GM23248 (cell line): Measurements from ENCODE around the gene TMEM238L. TPM values are rescaled to one million over a fixed set of nuclear protein-coding genes. Genes with fewer than 3 reads are reported as not detected.

ENCODE experiments used
- DNase-seq: peaks from one replicate; pipeline ENCODE4 v3.0.0-alpha.2; 2015
- H2AFZ ChIP-seq: fragments of 200-600 bp; sonication (generic); 2 replicates; pipeline ENCODE4 v1.6.1; 2016; ENCODE audit warnings: antibody characterized with exemption
- H3F3A ChIP-seq: fragments of 200-600 bp; sonication (generic); 2 replicates; pipeline ENCODE4 v1.6.1; 2016; ENCODE audit warnings: mild to moderate bottlenecking, antibody characterized with exemption, mixed run types; ENCODE audit not compliant: insufficient read depth
- H3K27ac ChIP-seq: fragments of 200-600 bp; sonication (generic); 2 replicates; pipeline ENCODE4 v1.5.1; 2016; ENCODE audit warnings: mild to moderate bottlenecking
- H3K27me3 ChIP-seq: fragments of 200-600 bp; sonication (generic); replicated peaks from 2 replicates; pipeline ENCODE4 v1.6.1; 2016; ENCODE audit warnings: mild to moderate bottlenecking; ENCODE audit not compliant: insufficient read depth
- H3K36me3 ChIP-seq: fragments of 200-600 bp; sonication (generic); 2 replicates; pipeline ENCODE4 v1.6.1; 2016; ENCODE audit warnings: low read depth, mild to moderate bottlenecking
- H3K4me1 ChIP-seq: fragments of 200-600 bp; sonication (generic); 2 replicates; pipeline ENCODE4 v1.6.1; 2016; ENCODE audit warnings: mild to moderate bottlenecking; ENCODE audit not compliant: insufficient read depth
- H3K4me2 ChIP-seq: fragments of 200-600 bp; sonication (generic); one replicate; pipeline ENCODE4 v1.6.1; 2016; ENCODE audit warnings: mild to moderate bottlenecking; ENCODE audit not compliant: unreplicated experiment
- H3K4me3 ChIP-seq: fragments of 200-600 bp; sonication (generic); 2 replicates; pipeline ENCODE4 v1.5.1; 2016; ENCODE audit warnings: mild to moderate bottlenecking
- H3K79me2 ChIP-seq: fragments of 200-600 bp; sonication (generic); 2 replicates; pipeline ENCODE4 v1.6.1; 2016; ENCODE audit warnings: mild to moderate bottlenecking; ENCODE audit not compliant: insufficient read depth
- H3K9ac ChIP-seq: fragments of 200-600 bp; sonication (generic); 2 replicates; pipeline ENCODE4 v1.6.1; 2016; ENCODE audit warnings: mild to moderate bottlenecking
- H3K9me2 ChIP-seq: fragments of 200-600 bp; sonication (generic); 2 replicates; pipeline ENCODE4 v1.6.1; 2016; ENCODE audit warnings: mixed run types, mild to moderate bottlenecking, moderate library complexity; ENCODE audit not compliant: insufficient read depth
- H3K9me3 ChIP-seq: fragments of 200-600 bp; sonication (generic); one replicate; pipeline ENCODE4 v1.6.1; 2017; ENCODE audit warnings: low read depth
- H4K20me1 ChIP-seq: fragments of 200-600 bp; sonication (generic); 2 replicates; pipeline ENCODE4 v1.6.0; 2016; ENCODE audit not compliant: insufficient read depth
- EZH2 ChIP-seq: fragments of 200-600 bp; sonication (generic); IDR thresholded peaks from 2 replicates; pipeline ENCODE4 v1.6.1; 2018; ENCODE audit warnings: antibody characterized with exemption, mild to moderate bottlenecking; ENCODE audit not compliant: insufficient read depth, poor library complexity, severe bottlenecking
- EZH2phosphoT487 ChIP-seq: fragments of 200-600 bp; sonication (generic); IDR thresholded peaks from 2 replicates; pipeline ENCODE4 v1.6.1; 2018; ENCODE audit warnings: antibody characterized with exemption, moderate library complexity, mild to moderate bottlenecking, low read depth; ENCODE audit not compliant: insufficient read depth
- WGBS, 2 experiments: methylation state at CpG; one replicate each; pipeline ENCODE4 v1.1.6; 2015 to 2017; ENCODE audit warnings: low lambda C conversion rate in 2 of 2, low coverage in 1 of 2; ENCODE audit errors: missing lambda C conversion rate in 2 of 2; 5-methylcytosine and 5-hydroxymethylcytosine counted together
- in situ Hi-C: fragments of 300-500 bp; cut with MboI; formaldehyde crosslinking; loops from 2 replicates; pipeline ENCODE4 v1.15.0; 2020
- polyA plus RNA-seq: library from polyadenylated mRNA; unstranded; fragments of >200 nt; fragmentation: Nextera tagmentation; extraction: Ambion mirVana; gene quantifications from 2 replicates; pipeline ENCODE4 v1.2.1, GENCODE V29; 2016
- total RNA-seq: library from RNA; depleted of rRNA; stranded (reverse); fragments of >200 nt; shearing (Covaris generic); gene quantifications from 2 replicates; pipeline ENCODE4 v1.2.3, GENCODE V29; 2014

TMEM238L gene
- total and polyA plus RNA-seq, 2 experiments from 2014 or later: not detected

GRCh38 chr17:10757647-10758046, 46.3 kb downstream of the TMEM238L start:
- H3K79me2 ChIP-seq: no peaks in the 10 kb centered on the region
- no peak overlapping the region for H2AFZ ChIP-seq
- H3K36me3 ChIP-seq: no peaks in the 10 kb centered on the region
- no peaks in the 10 kb centered on the region for H3F3A ChIP-seq
- H3K4me1 ChIP-seq: no peaks in the 10 kb centered on the region
- no peaks in the 10 kb centered on the region for H3K9me2 ChIP-seq
- H3K27ac ChIP-seq: no peak overlapping the region
- no peaks in the 10 kb centered on the region for H4K20me1 ChIP-seq
- 45 to 61% methylated on average over 2 of the region's 2 CpGs for WGBS, 2 experiments
- in situ Hi-C loops: no loop called here
- no peaks in the 10 kb centered on the region for H3K9me3 ChIP-seq
- no peak overlapping the region for H3K4me3 ChIP-seq
- H3K4me2 ChIP-seq: no peak overlapping the region
- DNase-seq: no peak
- H3K27me3 ChIP-seq: no peaks in the 10 kb centered on the region
- TF ChIP-seq EZH2 (no peak), EZH2phosphoT487 (no peak)
- no peak overlapping the region for H3K9ac ChIP-seq

DNA sequence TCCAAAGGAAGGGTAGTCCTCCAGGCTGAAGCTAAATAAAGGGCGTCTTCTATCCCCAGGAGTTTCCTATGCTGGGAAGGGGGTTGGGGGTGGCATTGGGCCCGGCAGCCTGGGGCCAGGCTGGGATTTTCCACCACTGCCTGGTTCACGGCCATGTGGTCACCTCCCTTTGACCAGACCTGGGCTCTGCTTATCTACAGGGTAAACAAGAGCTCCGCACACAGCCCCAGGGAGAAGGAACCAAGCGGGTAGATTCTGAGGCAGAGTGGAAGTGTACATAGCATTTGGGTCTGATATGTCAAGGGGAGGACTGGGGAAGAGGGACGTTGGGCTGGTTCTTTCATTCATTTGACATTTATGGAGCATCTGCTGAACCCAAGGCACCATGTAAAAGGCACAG, 46.8 kb downstream of the TMEM238L start:
- Histone ChIP-seq H3K36me3 (no peaks in the 10 kb centered on the region), H3F3A (no peaks in the 10 kb centered on the region), H3K4me2 (no peak overlapping the region), H2AFZ (no peak overlapping the region), H3K9me2 (no peaks in the 10 kb centered on the region), H3K27me3 (no peaks in the 10 kb centered on the region), H3K9ac (no peak overlapping the region), H3K27ac (no peak overlapping the region), H3K9me3 (no peaks in the 10 kb centered on the region), H4K20me1 (no peaks in the 10 kb centered on the region), H3K4me1 (no peaks in the 10 kb centered on the region), H3K79me2 (no peaks in the 10 kb centered on the region), H3K4me3 (no peak overlapping the region)
- WGBS, 2 experiments: 51% methylated on average over 6 of the region's 6 CpGs
- DNase-seq: no peak
- in situ Hi-C loops: no loop called here
- TF ChIP-seq EZH2 (no peak), EZH2phosphoT487 (no peak)

DNA sequence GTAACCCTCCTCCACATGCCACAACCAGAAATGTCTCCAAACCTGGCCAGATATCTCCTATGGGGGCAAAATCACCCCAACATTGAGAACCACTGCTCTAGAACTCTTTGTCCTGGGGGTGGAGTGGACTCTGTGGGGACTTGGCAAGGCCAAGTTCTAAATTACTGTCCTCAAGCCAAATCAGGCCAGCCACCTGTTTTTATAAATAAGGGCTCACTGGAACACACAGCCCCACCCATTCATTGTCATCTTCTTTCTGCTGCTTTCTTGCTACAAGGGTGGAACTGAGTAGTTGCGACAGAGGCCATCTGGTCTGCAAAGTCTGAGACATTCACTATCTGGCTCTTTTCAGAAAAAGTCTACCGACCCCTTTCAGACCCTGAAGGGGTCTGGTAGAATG, 47.3 kb downstream of the TMEM238L start:
- Histone ChIP-seq H3K4me3 (no peak overlapping the region), H3K79me2 (no peaks in the 10 kb centered on the region), H2AFZ (no peak overlapping the region), H3F3A (no peaks in the 10 kb centered on the region), H3K27me3 (no peaks in the 10 kb centered on the region), H3K9me2 (no peaks in the 10 kb centered on the region), H3K9me3 (no peaks in the 10 kb centered on the region), H3K27ac (no peak overlapping the region), H3K4me2 (no peak overlapping the region), H3K9ac (no peak overlapping the region), H4K20me1 (no peaks in the 10 kb centered on the region), H3K36me3 (no peaks in the 10 kb centered on the region), H3K4me1 (no peaks in the 10 kb centered on the region)
- in situ Hi-C loops: no loop called here
- TF ChIP-seq EZH2: no peak
- no peak for TF ChIP-seq EZH2phosphoT487
- WGBS, 2 experiments: 13 to 14% methylated on average over 2 of the region's 2 CpGs
- no peak for DNase-seq

GRCh38 chr17:10756185-10756584, 47.7 kb downstream of the TMEM238L start:
- TF ChIP-seq EZH2 (no peak), EZH2phosphoT487 (no peak)
- Histone ChIP-seq H3K36me3 (no peaks in the 10 kb centered on the region), H3K4me3 (no peak overlapping the region), H3K4me2 (no peak overlapping the region), H3K9ac (no peak overlapping the region), H3K27me3 (no peaks in the 10 kb centered on the region), H3K79me2 (no peaks in the 10 kb centered on the region), H2AFZ (no peak overlapping the region), H3K27ac (no peak overlapping the region), H3F3A (no peaks in the 10 kb centered on the region), H4K20me1 (no peaks in the 10 kb centered on the region), H3K9me3 (no peaks in the 10 kb centered on the region), H3K4me1 (no peaks in the 10 kb centered on the region), H3K9me2 (no peaks in the 10 kb centered on the region)
- in situ Hi-C loops: no loop called here
- 39 to 50% methylated on average over 1 of the region's 1 CpG for WGBS, 2 experiments
- no peak for DNase-seq

DNA sequence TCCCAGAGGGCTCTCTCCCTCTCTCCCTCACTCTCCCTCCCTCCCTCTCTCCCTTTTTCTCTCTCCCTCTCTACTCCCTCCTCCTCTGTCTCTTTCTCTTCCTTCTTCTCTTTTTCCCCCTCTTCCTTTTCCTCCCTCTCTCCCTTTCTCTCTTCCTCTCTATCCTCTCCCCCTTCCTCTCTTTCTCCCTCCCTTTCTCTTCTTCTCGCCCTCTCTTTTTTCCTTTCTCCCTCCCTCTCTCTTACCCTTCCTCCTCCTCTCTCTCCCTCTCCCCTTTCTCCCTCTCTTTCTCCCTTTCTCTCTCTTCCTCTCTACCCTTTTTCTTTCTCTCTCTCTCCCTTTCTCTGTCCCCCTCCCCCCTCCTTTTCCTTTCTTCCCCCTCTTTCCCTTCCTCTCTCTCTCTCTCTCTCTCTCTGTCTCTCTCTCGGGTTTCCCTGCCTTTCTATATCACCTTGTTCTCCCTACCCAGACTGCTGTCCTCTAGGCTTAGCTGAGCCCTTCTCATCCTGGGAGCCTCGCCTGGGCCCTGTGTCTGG, 48.2 kb downstream of the TMEM238L start:
- no peaks in the 10 kb centered on the region for H3K79me2 ChIP-seq
- no peak for TF ChIP-seq EZH2phosphoT487
- no peak for TF ChIP-seq EZH2
- no peak overlapping the region for H3K9ac ChIP-seq
- 31 to 50% methylated on average over 3 of the region's 3 CpGs for WGBS, 2 experiments
- no peaks in the 10 kb centered on the region for H3K9me2 ChIP-seq
- H3K9me3 ChIP-seq: no peaks in the 10 kb centered on the region
- H3K4me2 ChIP-seq: no peak overlapping the region
- in situ Hi-C loops: no loop called here
- no peaks in the 10 kb centered on the region for H3F3A ChIP-seq
- no peaks in the 10 kb centered on the region for H4K20me1 ChIP-seq
- no peaks in the 10 kb centered on the region for H3K4me1 ChIP-seq
- no peaks in the 10 kb centered on the region for H3K27me3 ChIP-seq
- H2AFZ ChIP-seq: no peak overlapping the region
- H3K36me3 ChIP-seq: no peaks in the 10 kb centered on the region
- H3K4me3 ChIP-seq: no peak overlapping the region
- no peak for DNase-seq
- H3K27ac ChIP-seq: no peak overlapping the region
